ELF-1 (cell line): ENCODE results near the gene UBXN10.
"Not testable (repeated sequence)": the region's sequence is repeated elsewhere in the genome, so short reads cannot be mapped to it uniquely, and the experiment has no call there.

Experiments used
- DNase-seq: peaks from one replicate; pipeline ENCODE4 v3.0.0-alpha.2; 2016; ENCODE audit warnings: low read depth, low spot score

The UBXN10 gene

DNA sequence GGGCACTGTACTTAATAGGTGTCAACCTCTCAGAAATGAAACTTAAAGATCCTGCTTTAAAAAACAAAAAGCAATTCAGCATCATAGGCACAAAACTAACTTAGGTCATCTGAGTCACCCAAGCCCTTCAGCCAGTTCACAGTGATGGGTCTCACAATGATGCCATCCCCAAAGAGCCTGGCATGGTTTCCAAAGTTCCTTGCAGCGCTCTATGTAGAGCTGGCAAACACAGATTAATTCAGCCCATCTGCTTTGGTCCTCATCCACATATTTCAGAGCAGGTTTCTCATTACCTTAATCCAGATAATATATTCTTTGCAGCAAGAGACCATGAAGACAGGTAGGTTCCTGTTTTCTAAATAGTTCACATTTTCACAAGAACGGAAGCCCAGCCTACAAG lies 15.1 kb downstream of the UBXN10 start:
- no peak for DNase-seq

DNA sequence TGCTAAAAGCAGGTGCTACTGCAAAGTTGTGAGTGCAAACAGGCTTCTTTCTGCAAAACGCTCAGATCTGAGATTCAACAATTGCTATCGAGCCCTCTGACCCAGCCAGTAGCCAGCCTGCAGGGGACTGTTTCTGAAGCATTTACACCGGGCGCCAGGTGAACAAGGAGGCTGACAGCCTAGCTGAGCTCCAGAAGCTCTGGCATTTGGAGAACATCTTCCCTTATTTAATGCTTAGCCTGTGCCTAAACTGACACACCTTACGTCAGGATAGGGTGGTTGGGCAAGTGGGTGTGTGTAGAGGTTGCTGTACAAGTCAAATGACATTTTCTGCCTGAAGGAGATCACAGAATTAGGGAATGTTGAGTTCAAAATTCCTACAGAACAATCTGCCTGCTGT lies 16.3 kb downstream of the UBXN10 start:
- DNase-seq: no peak

DNA sequence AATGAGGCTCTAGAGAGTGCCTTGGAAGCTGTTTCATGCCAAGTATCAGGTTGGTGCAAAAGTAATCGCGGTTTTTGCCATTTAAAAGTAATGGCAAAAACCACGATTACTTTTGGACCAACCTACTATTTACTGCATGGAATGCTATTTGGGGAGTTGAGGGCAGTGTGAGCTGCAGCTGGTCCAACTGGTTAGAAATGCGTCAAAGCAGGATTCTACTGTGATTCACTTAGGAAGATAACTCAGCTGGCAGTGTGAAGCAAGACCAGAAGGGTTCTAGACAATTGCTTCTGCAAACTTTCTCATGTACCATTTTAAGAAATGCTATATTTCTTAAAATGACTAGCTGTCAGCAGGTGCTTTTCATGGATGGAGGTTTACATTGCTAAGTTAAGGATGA lies 21.6 kb downstream of the UBXN10 start:
- DNase-seq: no peak

GRCh38 chr1:20209471-20209870 lies 23.6 kb downstream of the UBXN10 start:
- no peak for DNase-seq

DNA sequence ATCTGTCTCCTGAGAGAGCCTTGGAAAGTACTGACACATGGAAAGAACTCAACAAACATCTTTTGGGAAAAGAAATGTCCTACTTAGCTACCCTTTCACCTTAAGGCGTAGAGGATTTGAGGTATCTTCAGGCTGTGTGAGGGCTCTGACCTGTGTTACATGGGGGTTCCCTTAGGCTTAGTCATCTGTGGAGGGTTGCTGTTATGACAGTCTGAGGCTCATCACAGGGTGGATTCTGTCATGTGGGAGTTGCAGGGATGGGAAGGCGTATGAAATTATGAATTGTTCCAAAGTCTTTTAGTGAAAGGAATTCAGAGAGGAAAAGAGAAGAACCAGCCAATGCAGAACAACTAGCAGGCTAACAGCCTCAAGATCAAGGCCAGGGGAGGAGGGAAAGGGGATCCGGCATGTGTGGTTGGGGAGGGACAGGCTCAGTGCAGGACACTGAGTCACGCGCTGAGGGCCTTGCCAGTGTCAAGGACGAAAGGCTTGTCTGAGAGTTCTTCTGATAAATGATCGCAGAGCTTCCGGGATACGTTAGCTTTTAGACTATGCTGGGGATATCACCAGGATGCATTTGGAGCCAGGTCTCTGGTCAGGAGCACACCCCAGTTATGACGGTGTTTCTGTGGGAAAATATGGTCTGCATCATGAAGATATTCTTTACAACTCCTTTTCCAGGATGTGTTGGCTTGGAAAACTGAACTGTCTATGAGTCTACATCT lies 25.0 kb downstream of the UBXN10 start:
- no peak for DNase-seq

DNA sequence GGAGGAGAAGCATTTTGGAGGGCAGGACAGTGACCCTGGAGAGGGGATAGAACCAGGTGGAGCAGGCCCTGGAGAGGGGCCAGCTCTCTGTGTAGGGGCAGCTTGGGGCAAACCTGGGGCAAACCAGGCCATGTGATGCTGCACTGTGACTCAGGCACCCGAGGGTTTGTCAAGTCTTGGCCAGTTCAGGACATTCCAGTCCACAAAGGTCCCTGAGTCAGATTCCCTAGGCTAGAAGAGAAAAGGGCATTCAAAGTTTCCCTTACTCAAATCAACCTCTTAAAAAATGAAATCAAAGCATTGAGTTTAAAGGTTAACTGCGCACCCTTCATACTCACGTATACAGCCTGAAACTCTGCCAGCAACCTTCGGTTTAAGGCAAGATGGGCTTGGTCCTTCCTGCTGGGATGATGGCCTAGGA lies 25.6 kb downstream of the UBXN10 start:
- DNase-seq: no peak

- no peak for DNase-seq
These were observed 26.3 kb downstream of the UBXN10 start for GRCh38 chr1:20212085-20212684.

DNA sequence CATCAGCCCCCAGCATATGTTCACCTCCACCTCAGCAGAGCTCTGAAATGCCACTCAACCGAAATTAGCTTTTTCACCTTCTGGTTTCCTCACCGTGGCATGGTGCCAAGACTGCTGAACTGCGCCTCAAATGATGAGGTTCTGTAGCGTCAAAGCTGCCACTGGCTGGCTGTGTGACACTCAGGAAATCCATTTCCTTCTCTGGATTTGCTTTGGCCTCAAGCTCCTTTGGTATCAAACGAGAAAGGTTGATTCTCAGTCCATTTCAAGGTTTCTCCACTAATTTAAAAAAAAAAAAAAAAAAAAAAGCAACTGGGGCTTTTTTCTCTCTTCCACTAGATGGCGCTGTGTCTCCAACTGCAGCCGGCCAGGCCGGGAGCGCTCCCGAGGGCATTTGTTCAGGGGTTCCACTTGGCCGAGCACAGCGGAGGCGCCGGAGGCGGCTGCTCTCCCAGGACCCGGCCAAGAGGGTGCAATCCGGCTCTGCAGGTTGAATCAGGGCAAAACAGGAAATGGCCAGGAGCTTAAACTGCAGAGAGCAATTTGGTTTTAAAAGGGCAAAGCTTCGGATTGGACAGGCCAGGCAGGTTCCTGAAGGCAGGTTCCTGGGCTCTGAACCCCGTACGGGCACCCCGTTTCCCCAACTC lies 26.9 kb downstream of the UBXN10 start:
- DNase-seq: peak; percentile 92

- DNase-seq: no peak
These were observed 29.8 kb downstream of the UBXN10 start for GRCh38 chr1:20215716-20216115.

DNA sequence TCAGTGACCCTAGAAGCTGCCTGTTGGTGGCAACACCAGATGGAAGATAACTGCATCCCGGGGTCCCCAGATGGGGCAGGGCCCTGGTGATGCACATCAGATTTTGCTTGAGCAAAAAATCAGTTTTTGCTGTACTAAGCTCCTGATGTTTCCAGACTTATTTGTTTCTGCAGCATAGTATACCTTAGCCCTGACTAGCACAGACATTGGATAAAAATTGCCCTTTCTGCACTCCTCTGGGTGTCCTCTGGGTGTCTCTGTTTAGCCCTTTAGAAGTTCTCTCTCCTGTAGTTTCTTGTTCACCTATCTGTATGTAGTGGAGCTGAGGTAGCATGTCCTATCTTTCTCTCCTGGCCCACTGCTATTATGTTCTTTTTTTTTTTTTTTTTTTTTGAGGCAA lies 30.7 kb downstream of the UBXN10 start:
- peak; percentile 41 for DNase-seq

DNA sequence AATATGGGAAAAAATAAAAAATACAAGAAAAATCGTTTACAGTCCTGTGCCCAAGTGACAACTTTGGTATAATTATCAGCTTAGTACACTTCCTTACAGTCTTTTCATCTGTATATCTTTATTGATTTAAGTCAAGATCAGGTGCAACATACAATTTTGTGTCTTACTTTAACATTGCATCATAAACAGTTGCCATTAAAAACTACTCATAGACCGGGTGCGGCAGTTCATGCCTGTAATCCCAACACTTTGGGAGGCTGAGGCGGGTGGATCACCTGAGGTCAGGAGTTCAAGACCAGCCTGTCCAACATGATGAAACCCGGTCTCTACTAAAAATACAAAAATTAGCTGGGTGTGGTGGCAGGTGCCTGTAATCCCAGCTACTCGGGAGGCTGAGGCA lies 33.2 kb downstream of the UBXN10 start:
- DNase-seq: not testable (repeated sequence)

DNA sequence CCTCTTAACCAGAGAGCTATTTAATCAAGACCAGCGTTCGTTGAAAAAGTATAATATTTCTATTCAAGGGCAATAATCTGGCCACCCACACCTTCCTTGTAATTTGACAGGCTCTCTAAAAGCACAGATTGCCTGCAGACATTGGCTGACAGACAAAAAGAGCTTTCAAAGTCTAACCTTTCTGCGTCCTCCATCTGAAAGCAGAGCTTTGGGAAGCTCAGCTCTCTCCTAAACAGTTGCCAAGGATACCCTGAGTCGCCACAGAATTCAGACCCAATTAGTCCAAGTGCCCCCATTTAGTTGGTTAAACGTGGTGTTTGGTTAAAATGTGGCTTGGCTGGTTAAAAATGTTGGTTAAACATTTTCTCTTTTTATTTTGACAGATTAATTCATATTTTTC lies 34.1 kb downstream of the UBXN10 start:
- DNase-seq: no peak

GRCh38 chr1:20223106-20223505 lies 37.2 kb downstream of the UBXN10 start:
- no peak for DNase-seq

GRCh38 chr1:20223551-20224419 lies 37.9 kb downstream of the UBXN10 start:
- no peak for DNase-seq

- DNase-seq: no peak
These were observed 38.6 kb downstream of the UBXN10 start for GRCh38 chr1:20224546-20224945.

DNA sequence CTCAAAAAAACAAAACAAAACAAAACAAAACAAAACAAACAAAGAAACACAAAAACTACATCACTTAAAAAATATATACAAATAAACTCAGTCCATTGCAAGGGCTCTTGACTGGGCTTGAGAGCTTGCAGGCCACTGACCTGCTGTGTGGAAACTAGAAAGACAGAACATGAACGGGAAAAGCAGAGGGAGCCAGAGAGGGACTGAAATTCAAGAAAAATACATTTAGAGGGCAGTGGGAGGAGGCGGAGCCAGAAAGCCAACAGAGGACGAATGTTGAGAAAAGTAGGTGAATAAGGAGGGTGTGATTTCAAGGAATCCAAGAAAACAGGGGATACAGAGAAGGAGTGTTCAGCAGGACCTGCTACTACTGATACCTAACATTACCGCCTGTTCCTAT lies 41.8 kb downstream of the UBXN10 start:
- DNase-seq: no peak

GRCh38 chr1:20228314-20228825 lies 42.5 kb downstream of the UBXN10 start:
- no peak for DNase-seq

GRCh38 chr1:20229171-20229570 lies 43.3 kb downstream of the UBXN10 start:
- no peak for DNase-seq

DNA sequence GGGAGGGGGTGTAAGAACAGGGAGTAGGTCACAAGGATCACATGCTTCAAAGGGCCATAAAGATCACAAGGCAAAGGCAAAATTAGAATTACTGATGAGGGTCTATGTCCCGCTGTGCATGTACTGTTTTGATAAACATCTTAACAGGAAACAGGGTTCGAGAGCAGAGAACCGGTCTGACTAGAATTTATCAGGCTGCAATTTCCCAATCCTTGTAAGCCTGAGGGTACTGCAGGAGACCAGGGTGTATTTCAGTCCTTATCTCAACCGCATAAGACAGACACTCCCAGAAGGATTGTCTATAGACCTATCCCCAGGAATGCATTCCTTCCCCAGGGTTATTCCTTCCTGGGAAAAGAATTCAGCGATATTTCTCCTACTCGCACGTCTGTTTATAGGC lies 46.7 kb downstream of the UBXN10 start:
- peak; percentile 56 for DNase-seq

DNA sequence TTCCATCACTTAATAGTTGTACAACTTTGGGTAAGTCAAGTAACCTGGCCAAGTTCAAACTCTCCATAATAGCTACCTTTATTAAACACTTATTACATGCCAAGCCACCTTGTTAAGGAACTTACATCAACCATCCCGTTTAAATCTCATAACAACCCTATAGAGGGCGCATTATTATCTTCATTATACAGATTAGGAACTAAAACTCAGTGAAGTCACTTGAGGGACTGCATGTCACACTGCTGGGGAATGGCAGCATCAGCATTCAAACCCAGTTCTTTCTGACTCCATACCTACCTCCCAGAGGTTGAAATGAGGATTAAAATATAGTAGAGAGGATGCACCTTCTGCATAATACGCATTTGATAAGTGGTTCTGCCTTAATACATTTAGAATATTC lies 47.5 kb downstream of the UBXN10 start:
- no peak for DNase-seq

- peak; percentile 12 for DNase-seq
These were observed 48.0 kb downstream of the UBXN10 start for GRCh38 chr1:20233866-20234265.
